HepG2 (cell line): ENCODE measurements around the gene FRMD3. TPM values are rescaled to one million over a fixed set of nuclear protein-coding genes. Genes with fewer than 3 reads are reported as not detected.
A peak's percentile ranks its signal among the peaks of the same experiment; 100 is the strongest.

Source experiments
- ATAC-seq: fragments of 200-7000 bp; cut with Tn5 transposase; 3 replicates; pipeline ENCODE4 v1.9.1; 2020; ENCODE audit warnings: mild to moderate bottlenecking, moderate library complexity
- BruUV-seq: library from RNA; stranded (reverse); fragments of 400-500 nt; replicated peaks from 2 replicates; lab custom pipeline; 2021; lab: Mats Ljungman, UMichigan
- CTCF ChIA-PET: fragments of 300-600 bp; formaldehyde crosslinking; extraction: SDS; loops from one replicate; lab custom pipeline; 2021; ENCODE audit warnings: low total read pairs, inconsistent platforms, low intra/inter-chr PET ratio; lab: Yijun Ruan, JAX
- POLR2A ChIA-PET: fragments of 350-600 bp; sonication (Branson Sonifier 250); formaldehyde crosslinking; loops from one replicate; lab custom pipeline; 2020; ENCODE audit warnings: antibody characterized with exemption, inconsistent platforms; lab: Yijun Ruan, JAX
- DNase-seq: peaks from one replicate; pipeline ENCODE4 v3.0.0-alpha.2; 2015; ENCODE audit warnings: low spot score
- FAIRE-seq: peaks from 3 replicates; lab custom pipeline; 2011; peaks lifted over from hg19 to GRCh38; lab: Jason Lieb, UNC
- H2AFZ ChIP-seq: one replicate; pipeline ENCODE4 v1.6.1; 2011; ENCODE audit warnings: low read length, inconsistent platforms
- H3K27ac ChIP-seq: fragments of 300-600 bp; 3 replicates; pipeline ENCODE4 v1.8.0; 2011; ENCODE audit warnings: mixed run types, mild to moderate bottlenecking, mixed read lengths, low read length, inconsistent platforms; ENCODE audit not compliant: insufficient read depth; ENCODE audit errors: extremely low read length
- H3K27me3 ChIP-seq, 2 experiments: fragments of 200-600 bp in 1 of 2; 2 replicates in 1 of 2; 3 replicates in 1 of 2; pipeline versions ENCODE4 v1.6.0 to v1.8.0; 2011; ENCODE audit warnings: low read length in 2 of 2, mild to moderate bottlenecking in 2 of 2, moderate library complexity in 2 of 2, inconsistent platforms in 1 of 2; ENCODE audit not compliant: insufficient read depth in 2 of 2, control insufficient read depth in 1 of 2
- H3K36me3 ChIP-seq, 2 experiments: fragments of 200-600 bp in 1 of 2; replicated peaks in 1 of 2; 2 replicates in 1 of 2; 3 replicates in 1 of 2; pipeline versions ENCODE4 v1.5.1 to v1.8.0; 2011; ENCODE audit warnings: low read length in 2 of 2, inconsistent platforms in 1 of 2; ENCODE audit not compliant: insufficient read depth in 2 of 2, control insufficient read depth in 1 of 2
- H3K4me1 ChIP-seq: 2 replicates; pipeline ENCODE4 v1.5.1; 2012; ENCODE audit warnings: low read length, inconsistent platforms; ENCODE audit not compliant: insufficient read depth
- H3K4me2 ChIP-seq: 2 replicates; pipeline ENCODE4 v1.6.0; 2011; ENCODE audit warnings: low read depth, low read length, inconsistent platforms
- H3K4me3 ChIP-seq, 3 experiments: fragments of 200-600 bp in 1 of 3; sonication (generic), shearing (Covaris generic) in 1 of 3; replicated peaks in 1 of 3; 2 replicates each; pipeline ENCODE4 v1.5.1; 2011 to 2016; ENCODE audit warnings: low read length in 3 of 3, inconsistent platforms in 2 of 3, low read depth in 2 of 3, mild to moderate bottlenecking in 2 of 3, control low read depth in 1 of 3, mixed read lengths in 1 of 3; ENCODE audit not compliant: insufficient read depth in 1 of 3
- H3K79me2 ChIP-seq: one replicate; pipeline ENCODE4 v1.6.1; 2011; ENCODE audit warnings: low read length, inconsistent platforms; ENCODE audit not compliant: insufficient read depth
- H3K9ac ChIP-seq: 2 replicates; pipeline ENCODE4 v1.6.0; 2011; ENCODE audit warnings: mild to moderate bottlenecking, low read depth, low read length, inconsistent platforms; ENCODE audit not compliant: insufficient read depth
- H3K9me3 ChIP-seq: 2 replicates; pipeline ENCODE4 v1.5.1; 2012; ENCODE audit warnings: mild to moderate bottlenecking, low read length
- H4K20me1 ChIP-seq: 2 replicates; pipeline ENCODE4 v1.6.0; 2011; ENCODE audit warnings: inconsistent platforms, mild to moderate bottlenecking, low read length, moderate library complexity; ENCODE audit not compliant: insufficient read depth
- AGO1 ChIP-seq: fragments of 200-400 bp; formaldehyde crosslinking; IDR thresholded peaks from 2 replicates; pipeline ENCODE4 v1.6.1; 2017; ENCODE audit warnings: mild to moderate bottlenecking, low read depth, low read length, moderate library complexity; ENCODE audit not compliant: poor library complexity, severe bottlenecking
- CEBPG ChIP-seq: IDR thresholded peaks from 2 replicates; pipeline ENCODE4 v1.6.1; 2016
- E2F2 ChIP-seq: sonication (generic); formaldehyde crosslinking; IDR thresholded peaks from 2 replicates; pipeline ENCODE4 v1.4.0; 2020; ENCODE audit warnings: missing genetic modification reagents, borderline replicate concordance
- ESRRA ChIP-seq: sonication (generic); formaldehyde crosslinking; IDR thresholded peaks from 2 replicates; pipeline ENCODE4 v1.5.1; 2020; ENCODE audit warnings: mild to moderate bottlenecking, low read depth, missing genetic modification reagents
- ETV5 ChIP-seq: IDR thresholded peaks from 2 replicates; pipeline ENCODE4 v1.6.1; 2018; ENCODE audit warnings: missing biosample characterization, missing genetic modification reagents, inconsistent platforms, borderline replicate concordance
- GABPA ChIP-seq, 2 experiments: IDR thresholded peaks; 2 replicates each; pipeline ENCODE4 v1.6.1; 2011 to 2016; ENCODE audit warnings: low read depth in 2 of 2, low read length in 1 of 2, missing biosample characterization in 1 of 2, missing genetic modification characterization in 1 of 2
- GLMP ChIP-seq: sonication (generic); formaldehyde crosslinking; IDR thresholded peaks from 2 replicates; pipeline ENCODE4 v1.9.0; 2021; ENCODE audit warnings: missing genetic modification reagents, mild to moderate bottlenecking, borderline replicate concordance
- HNF4A ChIP-seq: sonication (generic); formaldehyde crosslinking; IDR thresholded peaks from 2 replicates; pipeline ENCODE4 v1.4.0; 2020; ENCODE audit warnings: missing genetic modification reagents
- HNRNPK ChIP-seq: fragments of 200-400 bp; formaldehyde crosslinking; IDR thresholded peaks from 2 replicates; pipeline ENCODE4 v1.6.1; 2018; ENCODE audit warnings: low read length, low read depth, moderate library complexity, mild to moderate bottlenecking; ENCODE audit not compliant: poor library complexity, severe bottlenecking
- NR3C1 ChIP-seq: sonication (generic); formaldehyde crosslinking; IDR thresholded peaks from 2 replicates; pipeline ENCODE4 v1.4.0; 2020; ENCODE audit warnings: missing genetic modification reagents
- PAXIP1 ChIP-seq: sonication (generic); formaldehyde crosslinking; conservative IDR thresholded peaks from 2 replicates; pipeline ENCODE4 v1.4.0; 2020; ENCODE audit warnings: mild to moderate bottlenecking, missing genetic modification reagents, moderate library complexity
- RCOR2 ChIP-seq: IDR thresholded peaks from 2 replicates; pipeline ENCODE4 v1.6.1; 2016; ENCODE audit warnings: missing biosample characterization, missing genetic modification reagents
- SP1 ChIP-seq, 2 experiments: fragments of 450-650 bp in 1 of 2; sonication (generic) in 1 of 2; formaldehyde crosslinking in 1 of 2; IDR thresholded peaks; 2 replicates each; pipeline versions ENCODE4 v1.4.0 to v1.6.1; 2016 to 2020; ENCODE audit warnings: missing genetic modification reagents in 1 of 2
- U2AF2 ChIP-seq: fragments of 200-400 bp; formaldehyde crosslinking; IDR thresholded peaks from 2 replicates; pipeline ENCODE4 v1.6.1; 2017; ENCODE audit warnings: low read depth, mild to moderate bottlenecking, low read length
- ZNF12 ChIP-seq: sonication (generic); formaldehyde crosslinking; IDR thresholded peaks from 2 replicates; pipeline ENCODE4 v1.5.0; 2020; ENCODE audit warnings: missing genetic modification reagents
- ZNF562 ChIP-seq: sonication (generic); formaldehyde crosslinking; IDR thresholded peaks from 2 replicates; pipeline ENCODE4 v1.8.0; 2022; ENCODE audit warnings: missing genetic modification reagents, borderline replicate concordance
- ZNF768 ChIP-seq: sonication (generic); formaldehyde crosslinking; IDR thresholded peaks from 2 replicates; pipeline ENCODE4 v1.4.0; 2020; ENCODE audit warnings: missing genetic modification reagents
- WGBS: methylation state at CpG from one replicate; pipeline ENCODE4 v1.1.6; 2017; ENCODE audit warnings: low lambda C conversion rate; 5-methylcytosine and 5-hydroxymethylcytosine counted together
- in situ Hi-C: cut with HindIII; loops from 2 replicates; pipeline ENCODE4 v1.10.0; 2017; ENCODE audit warnings: low pct_unique_long_range_greater_than_20kb; ENCODE audit not compliant: extremely low pct_ligation_motif_present
- intact Hi-C: fragments of 100-400 bp; cut with micrococcal nuclease; formaldehyde crosslinking; loops from one replicate; pipeline ENCODE4 v1.10.0; 2022; ENCODE audit not compliant: unreplicated experiment
- polyA plus RNA-seq, 8 experiments: library from polyadenylated mRNA; depleted of rRNA in 3 of 8; stranded (reverse) in 7 of 8; unstranded in 1 of 8; fragments of >200 nt; fragmentation: Illumina TruSeq in 4 of 8; extraction: Trizol in 4 of 8; gene quantifications; 2 replicates each; pipeline versions ENCODE4 v1.2.1 to v1.2.3, GENCODE V29; 2011 to 2016; ENCODE audit warnings: low read depth in 4 of 8, missing spikeins in 1 of 8, mixed read lengths in 1 of 8; ENCODE audit not compliant: insufficient read depth in 1 of 8
- total RNA-seq, 5 experiments: library from RNA; depleted of rRNA; stranded (reverse); fragments of >200 nt; fragmentation: Illumina TruSeq; extraction: Trizol; gene quantifications; 2 replicates each; pipeline ENCODE4 v1.2.3, GENCODE V29; 2016; ENCODE audit warnings: low read depth in 1 of 5
- TF ChIP-seq, protein P1 (sequence below): IDR thresholded peaks from 2 replicates; pipeline ENCODE4 v1.6.1; 2016; ENCODE audit warnings: low read depth, borderline replicate concordance

Gene FRMD3
- total and polyA plus RNA-seq, 2 of the 13 experiments (the other 11 are each of a cell fraction or from before 2014, with no cell fraction given): 3.2 to 7.7 TPM

- Histone ChIP-seq H3K27me3 (no peaks in the 10 kb centered on the region), H3K79me2 (no peaks in the 10 kb centered on the region), H2AFZ (no peak overlapping the region), H4K20me1 (no peaks in the 10 kb centered on the region), H3K9me3 (no peaks in the 10 kb centered on the region), H3K4me2 (no peak overlapping the region), H3K4me1 (peaks cover 10% of the 10 kb centered on the region), H3K27ac (no peak overlapping the region), H3K9ac (no peak overlapping the region), H3K36me3 (no peaks in the 10 kb centered on the region), H3K4me3 (no peak overlapping the region)
- FAIRE-seq (no peak), DNase-seq (peak; percentile 11), ATAC-seq (peak; percentile 94)
- BruUV-seq: no TSS peak
- ChIA-PET CTCF (no interaction called here), POLR2A (no interaction called here)
- intact Hi-C loops (no loop called here), in situ Hi-C loops (no loop called here)
- 36% methylated on average over 8 of the region's 9 CpGs for WGBS
- TF ChIP-seq AGO1 (no peak), GLMP (CRISPR knock-in tag) (no peak), CEBPG (CRISPR knock-in tag) (no peak), U2AF2 (no peak), ZNF562 (no peak), ZNF12 (CRISPR knock-in tag) (no peak), NR3C1 (no peak), ESRRA (CRISPR knock-in tag) (peak; percentile 48; the same call in 1 of the 2 replicates), SP1 (IDR thresholded peaks at IDR 0.05) (no peak), SP1 (CRISPR knock-in tag; IDR thresholded peaks at IDR 0.05) (no peak), ZNF768 (CRISPR knock-in tag) (no peak), E2F2 (CRISPR knock-in tag) (no peak), GABPA (IDR thresholded peaks at IDR 0.05; ENCODE audit: low read depth, low read length) (no peak), GABPA (CRISPR knock-in tag; IDR thresholded peaks at IDR 0.05; ENCODE audit: low read depth) (peak; percentile 33; the same call in 1 of the 2 replicates), RCOR2 (CRISPR knock-in tag) (no peak), HNF4A (CRISPR knock-in tag) (peak; percentile 81), PAXIP1 (no peak), HNRNPK (no peak), ETV5 (CRISPR knock-in tag) (peak; percentile 27; the same call in 1 of the 2 replicates)
- TF ChIP-seq, protein P1, sequence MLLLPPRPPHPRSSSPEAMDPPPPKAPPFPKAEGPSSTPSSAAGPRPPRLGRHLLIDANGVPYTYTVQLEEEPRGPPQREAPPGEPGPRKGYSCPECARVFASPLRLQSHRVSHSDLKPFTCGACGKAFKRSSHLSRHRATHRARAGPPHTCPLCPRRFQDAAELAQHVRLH (CRISPR knock-in tag): no peak
Observed at GRCh38 chr9:83208065-83208850, 329.9 kb downstream of the FRMD3 start.
